GM12801 (cell line): ENCODE results near the gene ABHD12.

ENCODE experiments used
- CTCF ChIP-seq: IDR thresholded peaks from one replicate; pipeline ENCODE4 v1.5.1; 2011; ENCODE audit warnings: control low read depth; ENCODE audit not compliant: insufficient read length; ENCODE audit errors: extremely low read depth

ABHD12 gene

GRCh38 chr20:25356271-25356933, 34.2 kb downstream of the ABHD12 start:
- no peak for TF ChIP-seq CTCF

GRCh38 chr20:25355866-25356265, 34.8 kb downstream of the ABHD12 start:
- no peak for TF ChIP-seq CTCF

GRCh38 chr20:25355011-25355595, 35.5 kb downstream of the ABHD12 start:
- no peak for TF ChIP-seq CTCF

- no peak for TF ChIP-seq CTCF
Observed at GRCh38 chr20:25353747-25354705, 36.6 kb downstream of the ABHD12 start.

GRCh38 chr20:25353353-25353746, 37.3 kb downstream of the ABHD12 start:
- TF ChIP-seq CTCF: no peak

GRCh38 chr20:25352746-25353145, 37.9 kb downstream of the ABHD12 start:
- no peak for TF ChIP-seq CTCF

GRCh38 chr20:25351024-25351360, 39.6 kb downstream of the ABHD12 start:
- TF ChIP-seq CTCF: no peak
